ENCODE data around the gene HMCN1. TPM values are rescaled to one million over a fixed set of nuclear protein-coding genes. Genes with fewer than 3 reads are reported as not detected.

The HMCN1 gene
- total RNA-seq, 1 experiment from 2014 or later, result 0.63 TPM

DNA sequence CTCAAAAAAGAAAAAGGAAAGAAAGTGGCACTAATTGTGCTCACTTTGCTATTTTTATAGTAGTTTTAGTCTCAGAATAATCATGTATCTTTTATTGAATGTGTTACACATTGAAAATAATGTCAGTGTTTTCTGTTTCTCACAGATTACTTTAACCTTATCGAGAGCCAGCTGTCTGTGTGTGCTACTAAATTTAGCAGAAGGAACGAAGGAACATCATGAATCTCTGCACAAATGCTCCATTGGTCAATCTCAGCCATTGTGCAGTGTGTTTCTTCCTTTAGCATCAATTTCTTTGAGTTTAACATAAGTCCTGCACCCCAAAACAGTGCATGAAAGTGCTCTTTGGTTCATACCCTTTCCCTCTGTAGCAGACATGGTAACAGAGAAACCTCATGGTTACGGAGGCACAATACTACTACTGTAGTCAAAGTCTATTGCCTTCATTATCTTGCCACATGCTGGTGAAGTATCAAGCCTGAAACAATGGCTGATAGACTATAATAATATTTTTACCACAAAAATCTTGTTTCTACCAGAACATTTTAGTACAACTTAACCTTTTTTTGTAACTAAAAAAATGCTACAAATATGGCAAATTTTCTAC is 310.0 kb downstream of the HMCN1 start:
- Histone ChIP-seq H3K9me2 (replicated peaks; ENCODE audit: insufficient read depth, low read length) (no peaks in the 10 kb centered on the region), H2AFZ (ENCODE audit: low read length) (no peak overlapping the region), H4K20me1 (ENCODE audit: insufficient read depth, low read depth, low read length) (no peaks in the 10 kb centered on the region), H3K4me1 (ENCODE audit: low read length) (no peaks in the 10 kb centered on the region), H3K79me2 (ENCODE audit: low read length) (no peaks in the 10 kb centered on the region), H3K27me3 (ENCODE audit: low read length) (no peaks in the 10 kb centered on the region), H3K9ac (ENCODE audit: low read length) (no peak overlapping the region), H3K9me3 (ENCODE audit: low read length) (no peaks in the 10 kb centered on the region), H3K27ac (ENCODE audit: low read length) (no peak overlapping the region), H3K36me3 (ENCODE audit: insufficient read depth, low read length) (no peaks in the 10 kb centered on the region), H3K4me3 (ENCODE audit: low read length) (no peak overlapping the region), H3K4me2 (ENCODE audit: low read depth, low read length, poor library complexity, severe bottlenecking) (no peak overlapping the region)
- no peak for DNase-seq

DNA sequence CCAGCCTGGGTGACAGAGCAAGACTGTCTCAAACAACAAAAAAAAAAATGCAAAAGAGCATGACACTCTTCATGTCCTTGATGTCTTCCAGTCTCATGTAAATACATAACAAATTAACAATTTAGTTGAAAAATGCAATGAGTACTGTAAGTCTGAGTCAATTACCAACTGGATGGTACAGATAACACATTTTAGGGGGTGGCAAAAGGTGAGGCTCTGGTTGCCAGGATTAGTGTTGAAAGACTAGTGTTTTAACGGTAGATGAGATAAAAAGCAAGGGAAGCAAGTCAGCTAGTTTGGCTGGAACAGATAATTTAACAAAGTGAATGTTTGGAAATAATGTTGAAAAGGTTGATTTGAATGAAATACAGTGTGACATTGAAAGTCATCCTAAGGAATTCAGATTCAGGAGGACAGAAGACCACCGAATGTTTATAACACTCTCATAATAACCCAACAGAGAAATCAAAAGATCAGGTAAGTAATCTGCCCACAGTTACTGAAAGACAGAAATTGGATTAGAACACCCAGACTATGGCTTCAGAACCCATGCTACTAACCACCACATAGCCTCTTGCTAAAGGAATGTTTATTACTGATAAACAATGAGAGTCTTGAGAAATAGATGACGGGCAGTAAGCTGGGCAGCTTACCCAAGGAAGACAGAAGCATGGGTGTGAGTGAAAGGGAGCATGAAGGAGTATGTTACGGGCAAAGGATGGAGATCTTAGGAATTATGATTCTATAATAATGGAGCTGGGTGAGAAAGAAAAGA is 312.4 kb downstream of the HMCN1 start:
- no peaks in the 10 kb centered on the region for H3K9me2 ChIP-seq (replicated peaks; ENCODE audit: insufficient read depth, low read length)
- H3K27ac ChIP-seq (ENCODE audit: low read length), result no peak overlapping the region
- no peak overlapping the region for H3K9ac ChIP-seq (ENCODE audit: low read length)
- H3K4me3 ChIP-seq (ENCODE audit: low read length), result no peak overlapping the region
- H4K20me1 ChIP-seq (ENCODE audit: insufficient read depth, low read depth, low read length), result no peaks in the 10 kb centered on the region
- no peak overlapping the region for H2AFZ ChIP-seq (ENCODE audit: low read length)
- no peak for DNase-seq
- H3K27me3 ChIP-seq (ENCODE audit: low read length), result no peaks in the 10 kb centered on the region
- H3K9me3 ChIP-seq (ENCODE audit: low read length), result no peaks in the 10 kb centered on the region
- no peaks in the 10 kb centered on the region for H3K79me2 ChIP-seq (ENCODE audit: low read length)
- no peaks in the 10 kb centered on the region for H3K36me3 ChIP-seq (ENCODE audit: insufficient read depth, low read length)
- H3K4me1 ChIP-seq (ENCODE audit: low read length), result no peaks in the 10 kb centered on the region
- no peak overlapping the region for H3K4me2 ChIP-seq (ENCODE audit: low read depth, low read length, poor library complexity, severe bottlenecking)

DNA sequence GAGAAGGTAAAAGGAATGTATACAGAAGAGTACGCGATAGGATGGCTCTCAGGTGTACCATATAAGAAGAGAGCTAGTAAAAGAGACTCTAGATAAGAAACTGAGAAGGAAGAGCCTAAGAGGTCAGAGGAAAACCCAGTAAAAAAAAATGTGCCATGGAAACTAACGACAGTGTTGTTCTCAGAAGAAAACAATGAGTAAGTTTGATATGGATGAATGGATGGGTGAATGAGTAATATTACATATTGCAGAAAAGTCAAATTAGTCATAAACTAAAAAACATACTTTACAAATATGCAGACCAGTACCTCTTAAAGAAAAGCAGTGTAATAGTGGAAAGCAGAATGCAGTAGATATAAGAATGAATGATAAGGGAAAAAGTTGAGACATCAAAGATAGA is 316.2 kb downstream of the HMCN1 start:
- H3K27ac ChIP-seq (ENCODE audit: low read length), result no peak overlapping the region
- H3K4me1 ChIP-seq (ENCODE audit: low read length), result no peaks in the 10 kb centered on the region
- H3K9ac ChIP-seq (ENCODE audit: low read length), result no peak overlapping the region
- H2AFZ ChIP-seq (ENCODE audit: low read length), result no peak overlapping the region
- no peak overlapping the region for H3K4me2 ChIP-seq (ENCODE audit: low read depth, low read length, poor library complexity, severe bottlenecking)
- no peaks in the 10 kb centered on the region for H3K36me3 ChIP-seq (ENCODE audit: insufficient read depth, low read length)
- H4K20me1 ChIP-seq (ENCODE audit: insufficient read depth, low read depth, low read length), result no peaks in the 10 kb centered on the region
- no peaks in the 10 kb centered on the region for H3K79me2 ChIP-seq (ENCODE audit: low read length)
- no peaks in the 10 kb centered on the region for H3K27me3 ChIP-seq (ENCODE audit: low read length)
- no peaks in the 10 kb centered on the region for H3K9me2 ChIP-seq (replicated peaks; ENCODE audit: insufficient read depth, low read length)
- DNase-seq, result no peak
- no peak overlapping the region for H3K4me3 ChIP-seq (ENCODE audit: low read length)
- H3K9me3 ChIP-seq (ENCODE audit: low read length), result no peaks in the 10 kb centered on the region

DNA sequence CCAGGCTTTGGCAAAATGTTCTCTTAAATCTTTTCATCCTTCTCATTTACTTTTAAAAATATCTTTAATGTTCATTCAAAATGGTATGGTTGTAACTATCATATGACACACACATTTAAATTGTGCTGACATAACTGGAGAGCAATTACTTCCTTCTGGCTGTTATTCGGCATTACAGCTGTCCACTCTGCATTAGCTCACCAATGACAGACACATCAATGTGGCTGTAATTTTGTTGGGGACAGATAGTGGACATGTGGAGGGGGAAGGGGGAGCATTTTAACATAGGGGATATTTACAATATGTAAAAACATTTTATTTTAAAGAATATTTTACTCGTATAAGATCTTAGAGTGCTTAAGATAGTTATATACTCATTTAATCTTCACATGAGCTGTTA is 319.8 kb downstream of the HMCN1 start:
- no peaks in the 10 kb centered on the region for H3K79me2 ChIP-seq (ENCODE audit: low read length)
- no peaks in the 10 kb centered on the region for H3K9me3 ChIP-seq (ENCODE audit: low read length)
- no peak overlapping the region for H3K9ac ChIP-seq (ENCODE audit: low read length)
- no peak for DNase-seq
- H2AFZ ChIP-seq (ENCODE audit: low read length), result no peak overlapping the region
- no peaks in the 10 kb centered on the region for H3K9me2 ChIP-seq (replicated peaks; ENCODE audit: insufficient read depth, low read length)
- no peaks in the 10 kb centered on the region for H4K20me1 ChIP-seq (ENCODE audit: insufficient read depth, low read depth, low read length)
- no peak overlapping the region for H3K4me2 ChIP-seq (ENCODE audit: low read depth, low read length, poor library complexity, severe bottlenecking)
- H3K36me3 ChIP-seq (ENCODE audit: insufficient read depth, low read length), result no peaks in the 10 kb centered on the region
- no peak overlapping the region for H3K27ac ChIP-seq (ENCODE audit: low read length)
- H3K4me3 ChIP-seq (ENCODE audit: low read length), result no peak overlapping the region
- no peaks in the 10 kb centered on the region for H3K4me1 ChIP-seq (ENCODE audit: low read length)
- no peaks in the 10 kb centered on the region for H3K27me3 ChIP-seq (ENCODE audit: low read length)

DNA sequence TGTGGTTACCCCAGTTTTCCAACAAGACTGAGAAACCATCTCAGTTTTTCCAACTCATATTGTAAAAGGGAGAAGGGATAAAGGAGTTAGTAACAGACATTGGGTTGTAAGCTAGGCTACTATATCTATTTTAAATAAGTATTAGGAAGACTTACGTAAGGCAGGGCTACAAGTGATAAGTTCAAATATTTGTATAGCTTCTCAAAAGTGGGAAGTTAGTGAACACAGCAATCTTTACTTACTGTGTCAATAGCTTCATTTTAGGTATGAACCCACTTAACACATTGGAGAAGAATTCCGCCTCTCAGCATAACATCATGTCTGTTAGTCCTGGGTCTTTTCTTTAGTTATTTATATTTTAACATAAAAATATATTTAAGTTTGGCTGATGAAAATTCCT is 320.7 kb downstream of the HMCN1 start:
- no peak for DNase-seq
- Histone ChIP-seq H2AFZ (ENCODE audit: low read length) (no peak overlapping the region), H3K9me2 (replicated peaks; ENCODE audit: insufficient read depth, low read length) (no peaks in the 10 kb centered on the region), H4K20me1 (ENCODE audit: insufficient read depth, low read depth, low read length) (no peaks in the 10 kb centered on the region), H3K36me3 (ENCODE audit: insufficient read depth, low read length) (no peaks in the 10 kb centered on the region), H3K9me3 (ENCODE audit: low read length) (no peaks in the 10 kb centered on the region), H3K4me2 (ENCODE audit: low read depth, low read length, poor library complexity, severe bottlenecking) (no peak overlapping the region), H3K4me3 (ENCODE audit: low read length) (no peak overlapping the region), H3K9ac (ENCODE audit: low read length) (no peak overlapping the region), H3K27me3 (ENCODE audit: low read length) (no peaks in the 10 kb centered on the region), H3K4me1 (ENCODE audit: low read length) (no peaks in the 10 kb centered on the region), H3K79me2 (ENCODE audit: low read length) (no peaks in the 10 kb centered on the region), H3K27ac (ENCODE audit: low read length) (no peak overlapping the region)

GRCh38 chr1:186055846-186056245 is 321.7 kb downstream of the HMCN1 start:
- H3K4me2 ChIP-seq (ENCODE audit: low read depth, low read length, poor library complexity, severe bottlenecking), result no peak overlapping the region
- no peak overlapping the region for H2AFZ ChIP-seq (ENCODE audit: low read length)
- no peak overlapping the region for H3K27ac ChIP-seq (ENCODE audit: low read length)
- no peak overlapping the region for H3K9ac ChIP-seq (ENCODE audit: low read length)
- DNase-seq, result no peak
- H3K9me3 ChIP-seq (ENCODE audit: low read length), result no peaks in the 10 kb centered on the region
- H3K4me3 ChIP-seq (ENCODE audit: low read length), result no peak overlapping the region
- no peaks in the 10 kb centered on the region for H3K79me2 ChIP-seq (ENCODE audit: low read length)
- H4K20me1 ChIP-seq (ENCODE audit: insufficient read depth, low read depth, low read length), result no peaks in the 10 kb centered on the region
- no peaks in the 10 kb centered on the region for H3K9me2 ChIP-seq (replicated peaks; ENCODE audit: insufficient read depth, low read length)
- no peaks in the 10 kb centered on the region for H3K4me1 ChIP-seq (ENCODE audit: low read length)
- no peaks in the 10 kb centered on the region for H3K27me3 ChIP-seq (ENCODE audit: low read length)
- no peaks in the 10 kb centered on the region for H3K36me3 ChIP-seq (ENCODE audit: insufficient read depth, low read length)

- H3K4me3 ChIP-seq (ENCODE audit: low read length), result no peak overlapping the region
- no peaks in the 10 kb centered on the region for H3K79me2 ChIP-seq (ENCODE audit: low read length)
Observed at GRCh38 chr1:186057086-186057485, 322.9 kb downstream of the HMCN1 start.

GRCh38 chr1:186059311-186059710 is 325.1 kb downstream of the HMCN1 start:
- Histone ChIP-seq H3K4me1 (ENCODE audit: low read length) (no peaks in the 10 kb centered on the region), H3K9me3 (ENCODE audit: low read length) (no peaks in the 10 kb centered on the region), H3K4me2 (ENCODE audit: low read depth, low read length, poor library complexity, severe bottlenecking) (no peak overlapping the region), H3K9ac (ENCODE audit: low read length) (no peak overlapping the region), H3K9me2 (replicated peaks; ENCODE audit: insufficient read depth, low read length) (no peaks in the 10 kb centered on the region), H3K4me3 (ENCODE audit: low read length) (no peak overlapping the region), H4K20me1 (ENCODE audit: insufficient read depth, low read depth, low read length) (no peaks in the 10 kb centered on the region), H3K36me3 (ENCODE audit: insufficient read depth, low read length) (no peaks in the 10 kb centered on the region), H3K27me3 (ENCODE audit: low read length) (no peaks in the 10 kb centered on the region), H2AFZ (ENCODE audit: low read length) (no peak overlapping the region), H3K27ac (ENCODE audit: low read length) (no peak overlapping the region), H3K79me2 (ENCODE audit: low read length) (no peaks in the 10 kb centered on the region)
- no peak for DNase-seq

More at GRCh38 chr1:186057086-186057485, 322.9 kb downstream of the HMCN1 start:
- Histone ChIP-seq H3K4me2 (ENCODE audit: low read depth, low read length, poor library complexity, severe bottlenecking) (no peak overlapping the region), H3K27me3 (ENCODE audit: low read length) (no peaks in the 10 kb centered on the region), H3K36me3 (ENCODE audit: insufficient read depth, low read length) (no peaks in the 10 kb centered on the region), H3K4me1 (ENCODE audit: low read length) (no peaks in the 10 kb centered on the region), H4K20me1 (ENCODE audit: insufficient read depth, low read depth, low read length) (no peaks in the 10 kb centered on the region), H2AFZ (ENCODE audit: low read length) (no peak overlapping the region), H3K9ac (ENCODE audit: low read length) (no peak overlapping the region), H3K9me3 (ENCODE audit: low read length) (no peaks in the 10 kb centered on the region), H3K9me2 (replicated peaks; ENCODE audit: insufficient read depth, low read length) (no peaks in the 10 kb centered on the region), H3K27ac (ENCODE audit: low read length) (no peak overlapping the region)
- DNase-seq, result no peak

Data from Karpas-422 (cell line).